H1 (cell line): ENCODE measurements around the gene BGN. TPM values are rescaled to one million over a fixed set of nuclear protein-coding genes. Genes with fewer than 3 reads are reported as not detected.

Source experiments
- CTCF ChIA-PET: fragments of 300-600 bp; sonication (Branson Sonifier 250); formaldehyde crosslinking; loops from one replicate; lab custom pipeline; 2021; ENCODE audit not compliant: partially characterized antibody; lab: Charles Lee
- POLR2A ChIA-PET: fragments of 300-600 bp; sonication (Branson Sonifier 250); formaldehyde crosslinking; loops from one replicate; lab custom pipeline; 2021; ENCODE audit warnings: inconsistent platforms; ENCODE audit not compliant: partially characterized antibody; lab: Charles Lee
- DNase-seq, 2 experiments: peaks; one replicate each; pipeline versions ENCODE4 v3.0.0 to v3.0.0-alpha.2; 2010 to 2022; ENCODE audit warnings: low spot score in 2 of 2, low read depth in 1 of 2, mixed read lengths in 1 of 2
- FAIRE-seq: peaks from 2 replicates; lab custom pipeline; 2011; peaks lifted over from hg19 to GRCh38; lab: Jason Lieb, UNC
- H2AFZ ChIP-seq: 2 replicates; pipeline ENCODE4 v1.8.1; 2012; ENCODE audit warnings: low read length, inconsistent platforms
- H2AK5ac ChIP-seq: 2 replicates; pipeline ENCODE4 v1.6.1; 2013; ENCODE audit warnings: low read depth, low read length
- H2BK120ac ChIP-seq: replicated peaks from 2 replicates; pipeline ENCODE3; 2013; ENCODE audit warnings: low read depth, low read length, inconsistent platforms
- H2BK12ac ChIP-seq: 2 replicates; pipeline ENCODE4 v1.6.1; 2013; ENCODE audit warnings: low read depth, low read length
- H2BK15ac ChIP-seq: 2 replicates; pipeline ENCODE4 v1.6.1; 2013; ENCODE audit warnings: low read length
- H2BK20ac ChIP-seq: 2 replicates; pipeline ENCODE4 v1.6.1; 2013; ENCODE audit warnings: low read length
- H2BK5ac ChIP-seq: 2 replicates; pipeline ENCODE4 v1.6.1; 2013; ENCODE audit warnings: low read depth, low read length
- H3K14ac ChIP-seq: 2 replicates; pipeline ENCODE4 v1.6.1; 2013; ENCODE audit warnings: inconsistent platforms; ENCODE audit not compliant: insufficient read length
- H3K18ac ChIP-seq: 2 replicates; pipeline ENCODE4 v1.6.1; 2013; ENCODE audit warnings: low read length; ENCODE audit errors: extremely low read depth
- H3K23ac ChIP-seq: 2 replicates; pipeline ENCODE4 v1.6.1; 2013; ENCODE audit warnings: inconsistent platforms; ENCODE audit not compliant: insufficient read length
- H3K23me2 ChIP-seq: 2 replicates; pipeline ENCODE4 v1.6.1; 2013; ENCODE audit warnings: low read depth, low read length
- H3K27ac ChIP-seq: 2 replicates; pipeline ENCODE4 v1.6.1; 2011; ENCODE audit warnings: low read depth, low read length, inconsistent platforms
- H3K27me3 ChIP-seq, 4 experiments: replicated peaks in 1 of 4; 1 replicate in 1 of 4; 2 replicates in 3 of 4; pipeline versions ENCODE4 v1.6.1 to v1.8.1; 2011 to 2013; ENCODE audit warnings: low read length in 3 of 4, mild to moderate bottlenecking in 3 of 4, inconsistent platforms in 2 of 4, mixed read lengths in 2 of 4, moderate library complexity in 1 of 4; ENCODE audit not compliant: control insufficient read depth in 3 of 4, insufficient read depth in 3 of 4; ENCODE audit errors: extremely low read depth in 1 of 4
- H3K36me3 ChIP-seq, 4 experiments: 2 replicates each; pipeline versions ENCODE4 v1.6.1 to v1.8.1; 2011 to 2013; ENCODE audit warnings: mild to moderate bottlenecking in 4 of 4, low read length in 3 of 4, moderate library complexity in 2 of 4, control low read depth in 1 of 4, inconsistent platforms in 1 of 4; ENCODE audit not compliant: insufficient read depth in 4 of 4, control insufficient read depth in 2 of 4
- H3K4ac ChIP-seq: replicated peaks from 2 replicates; pipeline ENCODE3; 2013; ENCODE audit warnings: low read length, low read depth, mixed read lengths, inconsistent platforms; ENCODE audit not compliant: insufficient read length
- H3K4me1 ChIP-seq, 4 experiments: replicated peaks in 1 of 4; 1 replicate in 1 of 4; 2 replicates in 3 of 4; pipeline versions ENCODE4 v1.6.1 to v1.8.1; 2011 to 2013; ENCODE audit warnings: low read length in 3 of 4, inconsistent platforms in 2 of 4, mixed read lengths in 1 of 4; ENCODE audit not compliant: insufficient read depth in 4 of 4, control insufficient read depth in 3 of 4
- H3K4me2 ChIP-seq, 2 experiments: 2 replicates each; pipeline versions ENCODE4 v1.6.1 to v1.8.1; 2011 to 2013; ENCODE audit warnings: low read depth in 2 of 2, low read length in 2 of 2, control low read depth in 1 of 2, inconsistent platforms in 1 of 2, mild to moderate bottlenecking in 1 of 2; ENCODE audit not compliant: insufficient read depth in 1 of 2
- H3K4me3 ChIP-seq, 4 experiments: fragments of 200-600, 300-600 bp in 1 of 4; sonication (generic), shearing (Covaris generic), sonication (Bioruptor Twin) in 1 of 4; 2 replicates each; pipeline versions ENCODE4 v1.5.1 to v1.8.1; 2011 to 2016; ENCODE audit warnings: low read length in 4 of 4, low read depth in 3 of 4, control low read depth in 2 of 4, inconsistent platforms in 2 of 4, mild to moderate bottlenecking in 2 of 4, mixed read lengths in 1 of 4, moderate library complexity in 1 of 4; ENCODE audit not compliant: insufficient read depth in 2 of 4; ENCODE audit errors: extremely low read depth in 1 of 4
- H3K56ac ChIP-seq: replicated peaks from 2 replicates; pipeline ENCODE3; 2013; ENCODE audit warnings: low read depth, mild to moderate bottlenecking, mixed read lengths, low read length, inconsistent platforms; ENCODE audit not compliant: insufficient read length
- H3K79me1 ChIP-seq: 2 replicates; pipeline ENCODE4 v1.6.1; 2013; ENCODE audit warnings: low read depth, low read length, control low read depth
- H3K79me2 ChIP-seq, 2 experiments: 2 replicates each; pipeline versions ENCODE4 v1.6.1 to v1.8.1; 2012 to 2013; ENCODE audit warnings: low read length in 2 of 2, mild to moderate bottlenecking in 2 of 2, inconsistent platforms in 1 of 2; ENCODE audit not compliant: insufficient read depth in 2 of 2, control insufficient read depth in 1 of 2
- H3K9ac ChIP-seq, 4 experiments: replicated peaks in 1 of 4; 1 replicate in 1 of 4; 2 replicates in 3 of 4; pipeline versions ENCODE4 v1.6.1 to v1.8.1; 2011 to 2013; ENCODE audit warnings: low read depth in 3 of 4, low read length in 3 of 4, control low read depth in 2 of 4, mild to moderate bottlenecking in 2 of 4, moderate library complexity in 2 of 4, inconsistent platforms in 1 of 4; ENCODE audit errors: extremely low read depth in 1 of 4
- H3K9me3 ChIP-seq, 2 experiments: 2 replicates each; pipeline versions ENCODE4 v1.6.1 to v1.8.1; 2012 to 2013; ENCODE audit warnings: mild to moderate bottlenecking in 2 of 2, moderate library complexity in 2 of 2, control low read depth in 1 of 2, inconsistent platforms in 1 of 2, low read depth in 1 of 2, low read length in 1 of 2, mixed read lengths in 1 of 2; ENCODE audit not compliant: insufficient read depth in 2 of 2
- H4K20me1 ChIP-seq, 2 experiments: replicated peaks in 1 of 2; 2 replicates each; pipeline versions ENCODE3 to v1.8.1; 2011 to 2013; ENCODE audit warnings: inconsistent platforms in 2 of 2, low read length in 2 of 2, mild to moderate bottlenecking in 1 of 2; ENCODE audit not compliant: insufficient read depth in 2 of 2, control insufficient read depth in 1 of 2
- H4K5ac ChIP-seq: 2 replicates; pipeline ENCODE4 v1.6.1; 2013; ENCODE audit warnings: low read length, low read depth, mixed read lengths, inconsistent platforms; ENCODE audit not compliant: insufficient read length
- H4K8ac ChIP-seq: 2 replicates; pipeline ENCODE4 v1.8.0; 2013; ENCODE audit warnings: mild to moderate bottlenecking, moderate library complexity, low read length, inconsistent platforms; ENCODE audit not compliant: insufficient read depth; ENCODE audit errors: extremely low read depth
- H4K91ac ChIP-seq: replicated peaks from 2 replicates; pipeline ENCODE3; 2013; ENCODE audit warnings: low read length, mixed read lengths, inconsistent platforms; ENCODE audit not compliant: insufficient read length
- ASH2L ChIP-seq: fragments of 200-600, 300-600 bp; sonication (generic); IDR thresholded peaks from one replicate; pipeline ENCODE4 v1.7.1; 2017; ENCODE audit warnings: low read length
- CHD1 ChIP-seq: IDR thresholded peaks from 2 replicates; pipeline ENCODE4 v1.6.1; 2012; ENCODE audit warnings: low read depth, low read length, improper control_type of control experiment
- CTCF ChIP-seq, 3 experiments: IDR thresholded peaks; 1 replicate in 2 of 3; 2 replicates in 1 of 3; pipeline versions ENCODE4 v1.5.1 to v1.6.1; 2011; ENCODE audit warnings: low read length in 3 of 3, mild to moderate bottlenecking in 3 of 3, inconsistent platforms in 2 of 3, low read depth in 1 of 3, moderate library complexity in 1 of 3; ENCODE audit not compliant: insufficient read depth in 1 of 3; ENCODE audit errors: control extremely low read depth in 1 of 3
- FOSL1 ChIP-seq: IDR thresholded peaks from 2 replicates; pipeline ENCODE4 v1.6.1; 2011; ENCODE audit warnings: mild to moderate bottlenecking, low read depth, low read length, moderate library complexity; ENCODE audit not compliant: insufficient read depth
- PHF8 ChIP-seq: fragments of 200-600 bp; sonication (generic); conservative IDR thresholded peaks from 2 replicates; pipeline ENCODE4 v1.7.1; 2012; ENCODE audit warnings: low read depth, mild to moderate bottlenecking, inconsistent platforms, low read length, moderate library complexity
- WGBS, 2 experiments: shearing (Covaris generic) in 1 of 2; methylation state at CpG; one replicate each; pipeline versions ENCODE4 v1.1.6 to v1.1.7; 2013 to 2015; ENCODE audit warnings: low lambda C conversion rate in 2 of 2, mixed read lengths in 2 of 2, inconsistent platforms in 1 of 2, low coverage in 1 of 2, missing lambda C conversion rate in 1 of 2; ENCODE audit not compliant: insufficient replicate concordance in 2 of 2, insufficient coverage in 1 of 2, insufficient read length in 1 of 2; ENCODE audit errors: extremely low coverage in 1 of 2, missing lambda C conversion rate in 1 of 2; 5-methylcytosine and 5-hydroxymethylcytosine counted together
- polyA plus RNA-seq, 7 experiments: library from polyadenylated mRNA; depleted of rRNA in 3 of 7; stranded (reverse) in 5 of 7; unstranded in 2 of 7; fragments of >200 nt in 5 of 7; fragments of 200-250 nt in 2 of 7; gene quantifications; 1 replicate in 5 of 7; 2 replicates in 1 of 7; 4 replicates in 1 of 7; pipeline versions ENCODE4 v1.2.1 to v1.2.3, GENCODE V29; 2011 to 2013; ENCODE audit warnings: missing spikeins in 2 of 7, mixed read lengths in 2 of 7
- total RNA-seq: library from RNA; stranded (reverse); fragmentation: NEBNext Ultra II Directional; extraction: Animal tissue kit (Norgen Biotek cat#: 25700); gene quantifications from 2 replicates; pipeline ENCODE4 v1.2.1, GENCODE V29; 2021

BGN gene
- total and polyA plus RNA-seq, 2 of the 8 experiments (the other 6 are each of a cell fraction or from before 2014, with no cell fraction given), result 1.8 to 2.4 TPM

- no peaks in the 10 kb centered on the region for H3K9me3 ChIP-seq
- no peak overlapping the region for H2BK20ac ChIP-seq
- no peak overlapping the region for H2BK15ac ChIP-seq
- H3K4me3 ChIP-seq, result no peak overlapping the region
- H3K27me3 ChIP-seq, result peaks cover 0 to 2% (median 0%) of the 10 kb centered on the region in 4 experiments; a peak in 5 of 7 replicates
- H4K20me1 ChIP-seq, result no peaks in the 10 kb centered on the region
- no peak overlapping the region for H3K9ac ChIP-seq
- no peak for FAIRE-seq
- no peak overlapping the region for H3K4ac ChIP-seq
- H3K4me2 ChIP-seq, result peak overlapping the region in 1 of 2 experiments; percentile 7; a peak in 1 of 4 replicates
- no peak overlapping the region for H2BK120ac ChIP-seq
- 70% methylated on average over 2 of the region's 11 CpGs; no CpG with 5 or more reads in 1 of the 2 experiments for WGBS, 2 experiments
- H2BK12ac ChIP-seq, result no peak overlapping the region
- ChIA-PET POLR2A (interaction anchor here (1.5 kb wide), 1 partner anchor 18 kb away, joined by 4 read pairs; no protein-coding TSS in a partner anchor), CTCF (interaction anchor here (4.5 to 7.5 kb wide), 2 partner anchors 15 to 20 kb away, joined by 42 to 50 read pairs; partner anchors contain the start of gene HAUS7)
- no peak overlapping the region for H2BK5ac ChIP-seq
- no peaks in the 10 kb centered on the region for H3K36me3 ChIP-seq
- H2AFZ ChIP-seq, result no peak overlapping the region
- no peaks in the 10 kb centered on the region; the same call in 1 of the 2 replicates for H3K23me2 ChIP-seq
- no peak overlapping the region for H3K27ac ChIP-seq
- H3K79me1 ChIP-seq, result no peaks in the 10 kb centered on the region
- no peak overlapping the region for H3K14ac ChIP-seq
- no peak overlapping the region for H4K8ac ChIP-seq
- H3K4me1 ChIP-seq, result peaks cover 0 to 18% (median 7%) of the 10 kb centered on the region in 4 experiments; a peak in 4 of 7 replicates
- no peaks in the 10 kb centered on the region for H3K79me2 ChIP-seq
- no peak overlapping the region for H3K56ac ChIP-seq
- TF ChIP-seq PHF8 (no peak), CTCF (IDR thresholded peaks at IDR 0.05; ENCODE audit: control extremely low read depth in 1 of 3, insufficient read depth in 1 of 3, low read depth in 1 of 3, low read length in 3 of 3) (no peak), FOSL1 (no peak), CHD1 (no peak), ASH2L (no peak)
- TF ChIP-seq, all 59 proteins: peak for 0
- DNase-seq, result no peak
- Histone ChIP-seq H3K18ac (no peak overlapping the region), H4K5ac (no peak overlapping the region), H4K91ac (no peak overlapping the region), H3K23ac (no peak overlapping the region), H2AK5ac (no peak overlapping the region)
Observed at GRCh38 chrX:153491918-153492317, 2.9 kb upstream of the BGN start.
